Parathyroid adenoma (tissue), 2 donors: ENCODE data around the gene CCDC177.

Source experiments
- H2AFZ ChIP-seq: fragments of 300-600 bp; sonication (generic); one replicate; pipeline ENCODE4 v1.7.0; 2017; ENCODE audit warnings: antibody characterized with exemption, mild to moderate bottlenecking
- H3K27ac ChIP-seq: fragments of 300-600 bp; sonication (generic); one replicate; pipeline ENCODE4 v1.7.0; 2017
- H3K27me3 ChIP-seq: fragments of 300-600 bp; sonication (generic); one replicate; pipeline ENCODE4 v1.7.0; 2017; ENCODE audit warnings: low read length; ENCODE audit not compliant: control insufficient read depth, insufficient read depth
- H3K36me3 ChIP-seq: fragments of 300-600 bp; sonication (generic); one replicate; pipeline ENCODE4 v1.7.0; 2017; ENCODE audit warnings: low read length; ENCODE audit not compliant: control insufficient read depth, insufficient read depth
- H3K4me1 ChIP-seq: fragments of 300-600 bp; sonication (generic); one replicate; pipeline ENCODE4 v1.7.0; 2017; ENCODE audit warnings: control low read depth
- H3K4me2 ChIP-seq: fragments of 300-600 bp; sonication (generic); one replicate; pipeline ENCODE4 v1.7.0; 2017; ENCODE audit warnings: low read length
- H3K4me3 ChIP-seq: fragments of 300-600 bp; sonication (generic); one replicate; pipeline ENCODE4 v1.7.0; 2017; ENCODE audit warnings: low read depth, low read length
- H3K79me2 ChIP-seq: fragments of 300-600 bp; sonication (generic); one replicate; pipeline ENCODE4 v1.7.0; 2017; ENCODE audit warnings: control low read depth
- H3K9ac ChIP-seq: fragments of 300-600 bp; sonication (generic); one replicate; pipeline ENCODE4 v1.7.0; 2017; ENCODE audit warnings: mild to moderate bottlenecking
- H3K9me3 ChIP-seq: fragments of 300-600 bp; sonication (generic); one replicate; pipeline ENCODE4 v1.7.0; 2017; ENCODE audit warnings: low read length; ENCODE audit not compliant: control insufficient read depth
- TF ChIP-seq, protein P1 (sequence below): fragments of 300-600 bp; sonication (generic); IDR thresholded peaks from one replicate; pipeline ENCODE4 v1.7.0; 2017; ENCODE audit warnings: antibody characterized with exemption, mild to moderate bottlenecking
- donor health status: primary hyperparathyroidism.

The CCDC177 gene

DNA sequence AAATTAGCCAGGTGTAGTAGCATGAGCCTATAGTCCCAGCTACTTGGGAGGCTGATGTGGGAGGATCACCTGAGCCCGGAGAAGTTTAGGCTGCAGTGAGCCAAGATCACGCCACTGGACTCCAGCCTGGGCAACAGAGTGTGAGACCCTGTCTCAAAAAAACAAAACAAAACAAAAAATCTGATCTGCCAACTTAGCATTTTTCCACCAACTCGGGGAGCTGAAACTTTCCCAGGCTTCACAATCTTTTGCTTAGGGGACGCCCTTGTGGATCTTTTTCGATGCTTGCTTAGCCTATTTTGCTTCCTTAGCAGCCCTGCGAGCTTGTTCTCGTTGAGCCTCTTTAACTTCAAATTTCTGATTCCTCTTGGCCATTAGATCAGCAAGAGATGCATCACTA lies 13.8 kb downstream of the CCDC177 start:
- no peaks in the 10 kb centered on the region for H3K36me3 ChIP-seq
- H3K4me2 ChIP-seq = no peak overlapping the region
- H3K9ac ChIP-seq = no peak overlapping the region
- no peaks in the 10 kb centered on the region for H3K79me2 ChIP-seq
- H3K4me1 ChIP-seq = no peaks in the 10 kb centered on the region
- TF ChIP-seq, protein P1, sequence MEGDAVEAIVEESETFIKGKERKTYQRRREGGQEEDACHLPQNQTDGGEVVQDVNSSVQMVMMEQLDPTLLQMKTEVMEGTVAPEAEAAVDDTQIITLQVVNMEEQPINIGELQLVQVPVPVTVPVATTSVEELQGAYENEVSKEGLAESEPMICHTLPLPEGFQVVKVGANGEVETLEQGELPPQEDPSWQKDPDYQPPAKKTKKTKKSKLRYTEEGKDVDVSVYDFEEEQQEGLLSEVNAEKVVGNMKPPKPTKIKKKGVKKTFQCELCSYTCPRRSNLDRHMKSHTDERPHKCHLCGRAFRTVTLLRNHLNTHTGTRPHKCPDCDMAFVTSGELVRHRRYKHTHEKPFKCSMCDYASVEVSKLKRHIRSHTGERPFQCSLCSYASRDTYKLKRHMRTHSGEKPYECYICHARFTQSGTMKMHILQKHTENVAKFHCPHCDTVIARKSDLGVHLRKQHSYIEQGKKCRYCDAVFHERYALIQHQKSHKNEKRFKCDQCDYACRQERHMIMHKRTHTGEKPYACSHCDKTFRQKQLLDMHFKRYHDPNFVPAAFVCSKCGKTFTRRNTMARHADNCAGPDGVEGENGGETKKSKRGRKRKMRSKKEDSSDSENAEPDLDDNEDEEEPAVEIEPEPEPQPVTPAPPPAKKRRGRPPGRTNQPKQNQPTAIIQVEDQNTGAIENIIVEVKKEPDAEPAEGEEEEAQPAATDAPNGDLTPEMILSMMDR = no peak
- no peaks in the 10 kb centered on the region for H3K27me3 ChIP-seq
- no peak overlapping the region for H3K27ac ChIP-seq
- no peak overlapping the region for H2AFZ ChIP-seq
- H3K4me3 ChIP-seq = no peak overlapping the region
- H3K9me3 ChIP-seq = no peaks in the 10 kb centered on the region

DNA sequence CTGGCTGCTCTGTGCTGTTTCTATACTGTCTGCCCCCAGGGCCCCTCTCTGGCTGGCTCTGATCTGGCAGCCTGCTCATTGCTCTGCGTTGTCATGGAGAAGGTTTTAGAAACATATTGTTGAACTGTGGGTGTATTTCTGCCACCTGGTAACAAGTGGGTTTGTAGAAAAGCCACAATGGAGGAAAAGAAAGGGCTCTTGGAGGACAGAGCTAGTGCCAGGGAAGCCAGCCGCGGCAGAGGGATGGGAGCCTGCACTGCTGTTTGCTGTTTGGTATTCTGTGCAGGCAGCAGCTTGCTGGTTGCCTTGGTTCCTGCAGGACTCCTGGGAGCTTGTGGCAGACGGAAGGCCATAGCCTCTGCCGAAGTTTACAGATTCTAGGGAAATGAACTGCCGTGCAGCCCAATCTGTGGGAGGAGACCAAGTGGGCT lies 15.1 kb downstream of the CCDC177 start:
- Histone ChIP-seq H3K36me3 (no peaks in the 10 kb centered on the region), H3K79me2 (no peaks in the 10 kb centered on the region), H3K9ac (no peak overlapping the region), H3K9me3 (no peaks in the 10 kb centered on the region), H3K4me2 (no peak overlapping the region), H3K27ac (no peak overlapping the region), H3K27me3 (no peaks in the 10 kb centered on the region), H2AFZ (no peak overlapping the region), H3K4me3 (no peak overlapping the region), H3K4me1 (no peaks in the 10 kb centered on the region)
- TF ChIP-seq, protein P1 = no peak

DNA sequence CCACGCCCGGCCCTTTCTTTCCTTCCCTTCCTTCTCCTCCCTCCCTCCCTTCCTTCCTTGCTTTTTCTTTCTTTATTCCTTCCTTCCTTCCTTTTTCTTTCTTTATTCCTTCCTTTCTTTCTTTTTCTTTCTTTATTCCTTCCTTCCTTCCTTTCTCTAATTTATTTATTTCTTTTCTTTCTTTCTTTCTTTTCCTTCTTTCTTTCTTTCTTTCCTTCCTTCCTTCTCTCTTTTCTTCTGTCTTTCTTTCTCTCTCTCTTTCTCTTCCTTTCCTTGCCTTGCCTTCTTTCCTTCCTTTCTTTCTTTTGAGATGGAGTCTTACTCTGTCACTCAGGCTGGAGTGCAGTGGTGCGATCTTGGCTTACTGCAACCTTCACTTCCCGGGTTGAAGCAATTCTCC lies 15.9 kb downstream of the CCDC177 start:
- Histone ChIP-seq H3K4me3 (no peak overlapping the region), H2AFZ (no peak overlapping the region), H3K27me3 (no peaks in the 10 kb centered on the region), H3K9ac (no peak overlapping the region), H3K27ac (no peak overlapping the region), H3K9me3 (no peaks in the 10 kb centered on the region), H3K4me1 (no peaks in the 10 kb centered on the region), H3K79me2 (no peaks in the 10 kb centered on the region), H3K4me2 (no peak overlapping the region), H3K36me3 (no peaks in the 10 kb centered on the region)
- TF ChIP-seq, protein P1 = no peak

DNA sequence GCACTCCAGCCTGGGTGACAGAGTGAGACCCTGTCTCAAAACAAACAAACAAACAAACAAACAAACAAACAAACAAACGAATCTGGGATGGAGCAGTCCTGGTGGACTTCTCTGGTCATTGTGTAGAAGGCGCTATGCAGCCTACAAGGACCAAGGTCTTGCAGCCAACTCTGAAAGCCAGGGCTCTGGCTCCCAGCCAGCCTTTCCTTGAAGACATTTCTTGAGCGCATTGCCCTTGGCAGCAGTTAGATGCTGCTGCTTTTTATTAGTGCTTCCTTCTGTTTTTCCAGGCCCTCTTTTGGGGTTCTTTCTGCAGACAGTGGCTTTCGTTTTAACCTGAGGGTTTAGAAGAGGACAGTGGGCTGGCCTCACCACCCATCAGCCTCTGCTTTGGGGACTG lies 20.2 kb downstream of the CCDC177 start:
- Histone ChIP-seq H3K27ac (no peak overlapping the region), H3K9me3 (no peaks in the 10 kb centered on the region), H3K9ac (no peak overlapping the region), H3K4me1 (no peaks in the 10 kb centered on the region), H2AFZ (no peak overlapping the region), H3K4me2 (no peak overlapping the region), H3K4me3 (no peak overlapping the region), H3K27me3 (no peaks in the 10 kb centered on the region), H3K36me3 (no peaks in the 10 kb centered on the region), H3K79me2 (no peaks in the 10 kb centered on the region)
- TF ChIP-seq, protein P1 = no peak

DNA sequence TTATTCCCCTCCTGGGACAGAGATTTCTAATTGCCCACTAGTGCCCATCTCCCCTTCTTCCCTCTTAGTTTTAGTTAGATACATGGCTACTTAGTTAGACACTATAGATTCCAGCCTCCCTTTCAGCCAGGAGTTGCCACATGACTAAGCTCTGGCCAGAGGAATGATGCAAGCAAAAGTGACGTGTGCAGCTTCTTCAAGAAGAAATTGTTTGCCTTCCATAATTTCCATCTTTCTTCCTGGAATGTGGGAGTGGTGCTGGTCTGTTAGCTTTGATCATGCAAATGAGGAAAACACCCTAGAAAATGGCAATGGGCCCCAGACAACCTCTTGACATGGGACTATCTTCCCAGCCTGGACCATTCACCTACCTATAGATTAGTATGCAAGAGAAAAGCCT lies 21.4 kb downstream of the CCDC177 start:
- no peaks in the 10 kb centered on the region for H3K79me2 ChIP-seq
- no peaks in the 10 kb centered on the region for H3K9me3 ChIP-seq
- no peaks in the 10 kb centered on the region for H3K36me3 ChIP-seq
- TF ChIP-seq, protein P1 = no peak
- no peaks in the 10 kb centered on the region for H3K27me3 ChIP-seq
- no peak overlapping the region for H3K4me3 ChIP-seq
- H3K4me1 ChIP-seq = no peaks in the 10 kb centered on the region
- no peak overlapping the region for H3K4me2 ChIP-seq
- no peak overlapping the region for H2AFZ ChIP-seq
- H3K27ac ChIP-seq = no peak overlapping the region
- no peak overlapping the region for H3K9ac ChIP-seq
